HG03039 (cell line): Measurements from ENCODE around the gene RAB3GAP2.
"Not testable (repeated sequence)": the region's sequence is repeated elsewhere in the genome, so short reads cannot be mapped to it uniquely, and the experiment has no call there.

Source experiments
- ATAC-seq: cut with Tn5 transposase; IDR thresholded peaks from one replicate; pipeline ENCODE4 v1.9.1; 2021; ENCODE audit warnings: mild to moderate bottlenecking, moderate library complexity; ENCODE audit not compliant: unreplicated experiment

Gene RAB3GAP2

GRCh38 chr1:220157738-220158137, 114.5 kb downstream of the RAB3GAP2 start:
- ATAC-seq = no peak

- ATAC-seq = no peak
These were observed 115.6 kb downstream of the RAB3GAP2 start for GRCh38 chr1:220156620-220157146.

- ATAC-seq = no peak
These were observed 119.1 kb downstream of the RAB3GAP2 start for GRCh38 chr1:220153147-220153546.

- no peak for ATAC-seq
These were observed 120.8 kb downstream of the RAB3GAP2 start for GRCh38 chr1:220151454-220151853.

- no peak for ATAC-seq
These were observed 122.5 kb downstream of the RAB3GAP2 start for GRCh38 chr1:220149742-220150141.

GRCh38 chr1:220144051-220144450, 128.2 kb downstream of the RAB3GAP2 start:
- ATAC-seq = no peak

- ATAC-seq = no peak
These were observed 132.3 kb downstream of the RAB3GAP2 start for GRCh38 chr1:220139966-220140365.

- ATAC-seq = no peak
These were observed 135.1 kb downstream of the RAB3GAP2 start for GRCh38 chr1:220137019-220137786.

GRCh38 chr1:220135755-220136154, 136.5 kb downstream of the RAB3GAP2 start:
- ATAC-seq = no peak

- ATAC-seq = no peak
These were observed 142.6 kb downstream of the RAB3GAP2 start for GRCh38 chr1:220129479-220130210.

GRCh38 chr1:220127076-220127475, 145.2 kb downstream of the RAB3GAP2 start:
- ATAC-seq = no peak

- ATAC-seq = no peak
These were observed 147.7 kb downstream of the RAB3GAP2 start for GRCh38 chr1:220124542-220124941.

GRCh38 chr1:220123889-220124288, 148.4 kb downstream of the RAB3GAP2 start:
- no peak for ATAC-seq

- no peak for ATAC-seq
These were observed 149.2 kb downstream of the RAB3GAP2 start for GRCh38 chr1:220123066-220123465.

GRCh38 chr1:220121791-220122530, 150.3 kb downstream of the RAB3GAP2 start:
- ATAC-seq = no peak

GRCh38 chr1:220119043-220119512, 153.2 kb downstream of the RAB3GAP2 start:
- no peak for ATAC-seq

- no peak for ATAC-seq
These were observed 159.0 kb downstream of the RAB3GAP2 start for GRCh38 chr1:220113136-220113695.

- not testable (repeated sequence) for ATAC-seq
These were observed 159.7 kb downstream of the RAB3GAP2 start for GRCh38 chr1:220112600-220112999.

- ATAC-seq = not testable (repeated sequence)
These were observed 161.8 kb downstream of the RAB3GAP2 start for GRCh38 chr1:220110473-220110872.

GRCh38 chr1:220099826-220100225, 172.4 kb downstream of the RAB3GAP2 start:
- no peak for ATAC-seq
